SU-DHL-6 (cell line): Measurements from ENCODE around the gene GNPTAB.
A peak's percentile ranks its signal among the peaks of the same experiment; 100 is the strongest.

Experiments
- H2AFZ ChIP-seq: fragments of 200-600 bp; sonication (generic); 2 replicates; pipeline ENCODE4 v1.6.1; 2014; ENCODE audit warnings: low read depth, mild to moderate bottlenecking, moderate library complexity, mixed read lengths, antibody characterized with exemption, low read length; ENCODE audit not compliant: severe bottlenecking
- H3F3A ChIP-seq: fragments of 200-600 bp; shearing (Covaris generic); 2 replicates; pipeline ENCODE4 v1.6.0; 2016; ENCODE audit warnings: antibody characterized with exemption, mild to moderate bottlenecking; ENCODE audit not compliant: insufficient read depth
- H3K27ac ChIP-seq: fragments of 200-600 bp; sonication (generic); 2 replicates; pipeline ENCODE4 v1.5.1; 2016; ENCODE audit warnings: low read depth, mild to moderate bottlenecking, low read length, moderate library complexity, mixed read lengths
- H3K27me3 ChIP-seq: fragments of 200-600 bp; sonication (generic), shearing (Covaris generic); 2 replicates; pipeline ENCODE4 v1.6.0; 2014; ENCODE audit warnings: mild to moderate bottlenecking, low read length
- H3K36me3 ChIP-seq: fragments of 200-600 bp; sonication (generic); 2 replicates; pipeline ENCODE4 v1.6.1; 2014; ENCODE audit warnings: mild to moderate bottlenecking, low read length, mixed read lengths
- H3K4me2 ChIP-seq: fragments of 300-600, 200-600 bp; shearing (Covaris generic), sonication (generic); 2 replicates; pipeline ENCODE4 v1.6.0; 2014; ENCODE audit warnings: low read length, low read depth, mild to moderate bottlenecking; ENCODE audit not compliant: poor library complexity, severe bottlenecking
- H3K4me3 ChIP-seq: fragments of 200-600 bp; sonication (generic); 2 replicates; pipeline ENCODE4 v1.5.1; 2014; ENCODE audit warnings: antibody characterized with exemption, low read length, mild to moderate bottlenecking, mixed read lengths; ENCODE audit not compliant: insufficient read depth, poor library complexity, severe bottlenecking
- H3K79me2 ChIP-seq: fragments of 200-600 bp; sonication (generic); 2 replicates; pipeline ENCODE4 v1.6.1; 2014; ENCODE audit warnings: mild to moderate bottlenecking, low read length, moderate library complexity; ENCODE audit not compliant: insufficient read depth
- H3K9ac ChIP-seq: fragments of 200-600 bp; sonication (generic); 2 replicates; pipeline ENCODE4 v1.7.0; 2014; ENCODE audit warnings: mild to moderate bottlenecking, low read length
- H3K9me2 ChIP-seq: fragments of 200-600 bp; sonication (generic); replicated peaks from 2 replicates; pipeline ENCODE4 v1.6.1; 2014; ENCODE audit warnings: low read length; ENCODE audit not compliant: insufficient read depth
- H3K9me3 ChIP-seq: fragments of 200-600 bp; sonication (generic); 2 replicates; pipeline ENCODE4 v1.6.1; 2014; ENCODE audit warnings: low read length, mixed read lengths; ENCODE audit not compliant: insufficient read depth
- H4K20me1 ChIP-seq: fragments of 200-600 bp; sonication (generic); 2 replicates; pipeline ENCODE4 v1.6.1; 2014; ENCODE audit warnings: low read depth, mild to moderate bottlenecking, antibody characterized with exemption, low read length, moderate library complexity, mixed read lengths
- EZH2phosphoT487 ChIP-seq: fragments of 200-600 bp; sonication (generic), shearing (Covaris generic); conservative IDR thresholded peaks from 2 replicates; pipeline ENCODE4 v1.6.1; 2018; ENCODE audit warnings: mild to moderate bottlenecking, antibody characterized with exemption, low read length, moderate library complexity, mixed read lengths
- TF ChIP-seq, protein P1 (sequence below): fragments of 200-600 bp; sonication (generic); IDR thresholded peaks from one replicate; pipeline ENCODE4 v1.5.1; 2017; ENCODE audit warnings: antibody characterized with exemption, mild to moderate bottlenecking, low read length, moderate library complexity; ENCODE audit not compliant: insufficient read depth, poor library complexity, severe bottlenecking

The GNPTAB gene

GRCh38 chr12:101780599-101780998 lies 50.2 kb downstream of the GNPTAB start:
- H3K27me3 ChIP-seq = no peaks in the 10 kb centered on the region
- H3K4me3 ChIP-seq = no peak overlapping the region
- H3K9me2 ChIP-seq = no peaks in the 10 kb centered on the region
- H3K9ac ChIP-seq = no peak overlapping the region
- H3K27ac ChIP-seq = no peak overlapping the region
- H4K20me1 ChIP-seq = no peaks in the 10 kb centered on the region
- H3K79me2 ChIP-seq = no peaks in the 10 kb centered on the region
- no peaks in the 10 kb centered on the region for H3F3A ChIP-seq
- no peak overlapping the region for H2AFZ ChIP-seq
- H3K36me3 ChIP-seq = no peaks in the 10 kb centered on the region
- peak overlapping the region; percentile 42 for H3K4me2 ChIP-seq
- H3K9me3 ChIP-seq = no peaks in the 10 kb centered on the region
- TF ChIP-seq, protein P1, sequence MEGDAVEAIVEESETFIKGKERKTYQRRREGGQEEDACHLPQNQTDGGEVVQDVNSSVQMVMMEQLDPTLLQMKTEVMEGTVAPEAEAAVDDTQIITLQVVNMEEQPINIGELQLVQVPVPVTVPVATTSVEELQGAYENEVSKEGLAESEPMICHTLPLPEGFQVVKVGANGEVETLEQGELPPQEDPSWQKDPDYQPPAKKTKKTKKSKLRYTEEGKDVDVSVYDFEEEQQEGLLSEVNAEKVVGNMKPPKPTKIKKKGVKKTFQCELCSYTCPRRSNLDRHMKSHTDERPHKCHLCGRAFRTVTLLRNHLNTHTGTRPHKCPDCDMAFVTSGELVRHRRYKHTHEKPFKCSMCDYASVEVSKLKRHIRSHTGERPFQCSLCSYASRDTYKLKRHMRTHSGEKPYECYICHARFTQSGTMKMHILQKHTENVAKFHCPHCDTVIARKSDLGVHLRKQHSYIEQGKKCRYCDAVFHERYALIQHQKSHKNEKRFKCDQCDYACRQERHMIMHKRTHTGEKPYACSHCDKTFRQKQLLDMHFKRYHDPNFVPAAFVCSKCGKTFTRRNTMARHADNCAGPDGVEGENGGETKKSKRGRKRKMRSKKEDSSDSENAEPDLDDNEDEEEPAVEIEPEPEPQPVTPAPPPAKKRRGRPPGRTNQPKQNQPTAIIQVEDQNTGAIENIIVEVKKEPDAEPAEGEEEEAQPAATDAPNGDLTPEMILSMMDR = no peak
- no peak for TF ChIP-seq EZH2phosphoT487

- no peaks in the 10 kb centered on the region for H3K9me2 ChIP-seq
- H2AFZ ChIP-seq = no peak overlapping the region
- TF ChIP-seq, protein P1 = no peak
- TF ChIP-seq EZH2phosphoT487 = no peak
- H3F3A ChIP-seq = no peaks in the 10 kb centered on the region
- no peaks in the 10 kb centered on the region for H3K9me3 ChIP-seq
- H4K20me1 ChIP-seq = no peaks in the 10 kb centered on the region
- H3K27ac ChIP-seq = no peak overlapping the region
- H3K79me2 ChIP-seq = no peaks in the 10 kb centered on the region
- no peak overlapping the region for H3K4me3 ChIP-seq
- H3K4me2 ChIP-seq = no peak overlapping the region
- H3K27me3 ChIP-seq = no peaks in the 10 kb centered on the region
- no peak overlapping the region for H3K9ac ChIP-seq
- no peaks in the 10 kb centered on the region for H3K36me3 ChIP-seq
Observed at GRCh38 chr12:101779626-101780025, 51.1 kb downstream of the GNPTAB start.

GRCh38 chr12:101779200-101779599 lies 51.6 kb downstream of the GNPTAB start:
- TF ChIP-seq, protein P1 = no peak
- no peak for TF ChIP-seq EZH2phosphoT487
- Histone ChIP-seq H4K20me1 (no peaks in the 10 kb centered on the region), H3K9ac (no peak overlapping the region), H3K27me3 (no peaks in the 10 kb centered on the region), H3K9me3 (no peaks in the 10 kb centered on the region), H2AFZ (no peak overlapping the region), H3K4me2 (no peak overlapping the region), H3K4me3 (no peak overlapping the region), H3K36me3 (no peaks in the 10 kb centered on the region), H3K9me2 (no peaks in the 10 kb centered on the region), H3K27ac (no peak overlapping the region), H3K79me2 (no peaks in the 10 kb centered on the region), H3F3A (no peaks in the 10 kb centered on the region)

GRCh38 chr12:101777978-101778377 lies 52.8 kb downstream of the GNPTAB start:
- Histone ChIP-seq H3K9ac (no peak overlapping the region), H2AFZ (no peak overlapping the region), H4K20me1 (no peaks in the 10 kb centered on the region), H3F3A (peaks cover 5% of the 10 kb centered on the region; the same call in 1 of the 2 replicates), H3K4me3 (no peak overlapping the region), H3K27me3 (no peaks in the 10 kb centered on the region), H3K79me2 (no peaks in the 10 kb centered on the region), H3K9me3 (no peaks in the 10 kb centered on the region), H3K4me2 (no peak overlapping the region), H3K27ac (no peak overlapping the region), H3K36me3 (no peaks in the 10 kb centered on the region), H3K9me2 (no peaks in the 10 kb centered on the region)
- no peak for TF ChIP-seq EZH2phosphoT487
- TF ChIP-seq, protein P1 = no peak
